Measurements from ENCODE around the gene RPS15.

GRCh38 chr19:1396768-1397679 lies 41.2 kb upstream of the RPS15 start:
- TF ChIP-seq, protein P1, sequence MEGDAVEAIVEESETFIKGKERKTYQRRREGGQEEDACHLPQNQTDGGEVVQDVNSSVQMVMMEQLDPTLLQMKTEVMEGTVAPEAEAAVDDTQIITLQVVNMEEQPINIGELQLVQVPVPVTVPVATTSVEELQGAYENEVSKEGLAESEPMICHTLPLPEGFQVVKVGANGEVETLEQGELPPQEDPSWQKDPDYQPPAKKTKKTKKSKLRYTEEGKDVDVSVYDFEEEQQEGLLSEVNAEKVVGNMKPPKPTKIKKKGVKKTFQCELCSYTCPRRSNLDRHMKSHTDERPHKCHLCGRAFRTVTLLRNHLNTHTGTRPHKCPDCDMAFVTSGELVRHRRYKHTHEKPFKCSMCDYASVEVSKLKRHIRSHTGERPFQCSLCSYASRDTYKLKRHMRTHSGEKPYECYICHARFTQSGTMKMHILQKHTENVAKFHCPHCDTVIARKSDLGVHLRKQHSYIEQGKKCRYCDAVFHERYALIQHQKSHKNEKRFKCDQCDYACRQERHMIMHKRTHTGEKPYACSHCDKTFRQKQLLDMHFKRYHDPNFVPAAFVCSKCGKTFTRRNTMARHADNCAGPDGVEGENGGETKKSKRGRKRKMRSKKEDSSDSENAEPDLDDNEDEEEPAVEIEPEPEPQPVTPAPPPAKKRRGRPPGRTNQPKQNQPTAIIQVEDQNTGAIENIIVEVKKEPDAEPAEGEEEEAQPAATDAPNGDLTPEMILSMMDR (IDR thresholded peaks at IDR 0.05; ENCODE audit: low read depth, low read length, poor library complexity, severe bottlenecking) = no peak
- no peak for TF ChIP-seq EZH2phosphoT487 (IDR thresholded peaks at IDR 0.05; ENCODE audit: borderline replicate concordance, low read length)

All from DOHH2 (cell line).